OCI-LY7 (cell line): ENCODE data around the gene ROMO1. TPM values are rescaled to one million over a fixed set of nuclear protein-coding genes. Genes with fewer than 3 reads are reported as not detected.

Source experiments
- BruUV-seq: library from RNA; stranded (reverse); fragments of 400-500 nt; replicated peaks from 2 replicates; lab custom pipeline; 2021; lab: Mats Ljungman, UMichigan
- CTCF ChIA-PET: fragments of 300-600 bp; sonication (Branson Sonifier 250); formaldehyde crosslinking; loops from one replicate; lab custom pipeline; 2022; ENCODE audit warnings: antibody characterized with exemption; ENCODE audit not compliant: unreplicated experiment; lab: Charles Lee
- POLR2A ChIA-PET: fragments of 300-600 bp; sonication (Branson Sonifier 250); formaldehyde crosslinking; loops from one replicate; lab custom pipeline; 2022; ENCODE audit warnings: antibody characterized with exemption; lab: Charles Lee
- DNase-seq: peaks from one replicate; pipeline ENCODE4 v3.0.0-alpha.2; 2015; ENCODE audit warnings: low spot score
- H2AFZ ChIP-seq: fragments of 200-600 bp; sonication (generic), shearing (Covaris generic); 2 replicates; pipeline ENCODE4 v1.6.1; 2014; ENCODE audit warnings: mild to moderate bottlenecking, antibody characterized with exemption, low read length, moderate library complexity
- H3K27ac ChIP-seq: fragments of 200-600 bp; sonication (generic); 2 replicates; pipeline ENCODE4 v1.5.1; 2014; ENCODE audit warnings: mixed run types, low read depth, mild to moderate bottlenecking, moderate library complexity, low read length, inconsistent platforms; ENCODE audit not compliant: poor library complexity, severe bottlenecking
- H3K36me3 ChIP-seq: fragments of 200-600 bp; sonication (generic); 2 replicates; pipeline ENCODE4 v1.6.1; 2014; ENCODE audit warnings: mild to moderate bottlenecking, antibody characterized with exemption, low read length, moderate library complexity, mixed read lengths; ENCODE audit not compliant: insufficient read depth
- H3K4me1 ChIP-seq: fragments of 200-600 bp; sonication (generic); 2 replicates; pipeline ENCODE4 v1.5.1; 2014; ENCODE audit warnings: mild to moderate bottlenecking, low read length; ENCODE audit not compliant: insufficient read depth, poor library complexity, severe bottlenecking
- H3K4me2 ChIP-seq: fragments of 200-600 bp; sonication (generic); 2 replicates; pipeline ENCODE4 v1.6.1; 2014; ENCODE audit warnings: mild to moderate bottlenecking, low read length
- H3K4me3 ChIP-seq: fragments of 200-600 bp; sonication (generic); 2 replicates; pipeline ENCODE4 v1.5.1; 2014; ENCODE audit warnings: mild to moderate bottlenecking, low read depth, low read length; ENCODE audit not compliant: poor library complexity, severe bottlenecking
- H3K79me2 ChIP-seq: fragments of 200-600 bp; sonication (generic); 2 replicates; pipeline ENCODE4 v1.6.1; 2016; ENCODE audit warnings: low read depth, mild to moderate bottlenecking, low read length, moderate library complexity, mixed read lengths; ENCODE audit not compliant: insufficient read depth
- H3K9me2 ChIP-seq: fragments of 200-600 bp; sonication (generic); 2 replicates; pipeline ENCODE4 v1.6.1; 2016; ENCODE audit warnings: mild to moderate bottlenecking, low read length, mixed read lengths; ENCODE audit not compliant: insufficient read depth
- H3K9me3 ChIP-seq: fragments of 200-600 bp; sonication (generic); 2 replicates; pipeline ENCODE4 v1.6.1; 2014; ENCODE audit warnings: mild to moderate bottlenecking, mixed run types, low read length, mixed read lengths
- H4K20me1 ChIP-seq: fragments of 200-600 bp; sonication (generic); 2 replicates; pipeline ENCODE4 v1.6.1; 2014; ENCODE audit warnings: mild to moderate bottlenecking, antibody characterized with exemption, low read length, moderate library complexity, mixed read lengths; ENCODE audit not compliant: insufficient read depth
- CTCF ChIP-seq: fragments of 200-600 bp; sonication (generic); conservative IDR thresholded peaks from 2 replicates; pipeline ENCODE4 v1.5.1; 2014; ENCODE audit warnings: mild to moderate bottlenecking, antibody characterized with exemption, low read length, moderate library complexity, mixed read lengths
- EZH2phosphoT487 ChIP-seq: fragments of 200-600 bp; sonication (generic); IDR thresholded peaks from 2 replicates; pipeline ENCODE4 v1.6.1; 2018; ENCODE audit warnings: low read depth, borderline replicate concordance, mild to moderate bottlenecking, mixed run types, antibody characterized with exemption, low read length, moderate library complexity, mixed read lengths
- intact Hi-C: fragments of 100-400 bp; cut with micrococcal nuclease; formaldehyde crosslinking; loops from one replicate; pipeline ENCODE4 v1.10.0; 2022; ENCODE audit not compliant: unreplicated experiment
- total RNA-seq, 2 experiments: library from RNA; depleted of rRNA in 1 of 2; stranded (reverse); fragments of >200 nt in 1 of 2; shearing (Covaris generic) in 1 of 2; gene quantifications; 2 replicates each; pipeline ENCODE4 v1.2.3, GENCODE V29; 2014 to 2022

ROMO1 gene
- total RNA-seq, 2 experiments from 2014 or later, result 164 to 393 TPM

- BruUV-seq, result no TSS peak
- Histone ChIP-seq H3K4me3 (peak overlapping the region; percentile 87), H3K4me2 (peak overlapping the region; percentile 74), H2AFZ (peak overlapping the region; percentile 82), H3K9me3 (no peaks in the 10 kb centered on the region), H3K27ac (peak overlapping the region; percentile 74), H3K9me2 (no peaks in the 10 kb centered on the region), H3K79me2 (peaks cover 31% of the 10 kb centered on the region; the same call in 1 of the 2 replicates), H3K4me1 (peaks cover 23% of the 10 kb centered on the region), H3K36me3 (peaks cover 55% of the 10 kb centered on the region), H4K20me1 (no peaks in the 10 kb centered on the region; the same call in 1 of the 2 replicates)
- CTCF ChIA-PET, result no interaction called here
- TF ChIP-seq EZH2phosphoT487 (no peak), CTCF (no peak; the same call in 1 of the 2 replicates)
- POLR2A ChIA-PET, result no interaction called here
- intact Hi-C loops, result loop anchor here (1.0 to 5.0 kb wide), 5 partner anchors 81 to 236 kb away; partner anchors contain the start of gene SPAG4
- peak; percentile 31 for DNase-seq
Measured at GRCh38 chr20:35698298-35699126, 693 bp upstream of the ROMO1 start.

- peaks cover 31% of the 10 kb centered on the region; the same call in 1 of the 2 replicates for H3K79me2 ChIP-seq
- intact Hi-C loops, result loop anchor here (1.0 to 5.0 kb wide), 6 partner anchors 37 to 238 kb away; partner anchors contain the start of gene SPAG4
Measured at GRCh38 chr20:35699957-35700624, 886 bp downstream of the ROMO1 start.

More at GRCh38 chr20:35699957-35700624, 886 bp downstream of the ROMO1 start:
- POLR2A ChIA-PET, result interaction anchor here (0.6 to 1.8 kb wide), 5 partner anchors 9 to 264 kb away, joined by 3 to 4 read pairs (median 3); no protein-coding TSS in a partner anchor
- peak overlapping the region; percentile 87 for H3K4me3 ChIP-seq
- CTCF ChIA-PET, result interaction anchor here (0.6 kb wide), 1 partner anchor 99 kb away, joined by 3 read pairs; no protein-coding TSS in a partner anchor
- TSS peak; percentile 83 for BruUV-seq
- no peaks in the 10 kb centered on the region for H3K9me3 ChIP-seq
- H3K4me2 ChIP-seq, result peak overlapping the region; percentile 74
- no peaks in the 10 kb centered on the region for H3K9me2 ChIP-seq
- peak overlapping the region; percentile 82; the same call in 1 of the 2 replicates for H2AFZ ChIP-seq
- H3K36me3 ChIP-seq, result peaks cover 62% of the 10 kb centered on the region
- TF ChIP-seq CTCF (no peak), EZH2phosphoT487 (no peak)
- H3K27ac ChIP-seq, result peak overlapping the region; percentile 74
- H4K20me1 ChIP-seq, result peaks cover 4% of the 10 kb centered on the region; the same call in 1 of the 2 replicates
- peaks cover 23% of the 10 kb centered on the region for H3K4me1 ChIP-seq
- peak; percentile 13 for DNase-seq
